GM21786 (cell line): Measurements from ENCODE around the gene PLA2G12B.

Source experiments
- ATAC-seq: cut with Tn5 transposase; IDR thresholded peaks from one replicate; pipeline ENCODE4 v1.9.1; 2021; ENCODE audit not compliant: unreplicated experiment

The PLA2G12B gene

GRCh38 chr10:72895236-72895850 lies 59.3 kb downstream of the PLA2G12B start:
- no peak for ATAC-seq

DNA sequence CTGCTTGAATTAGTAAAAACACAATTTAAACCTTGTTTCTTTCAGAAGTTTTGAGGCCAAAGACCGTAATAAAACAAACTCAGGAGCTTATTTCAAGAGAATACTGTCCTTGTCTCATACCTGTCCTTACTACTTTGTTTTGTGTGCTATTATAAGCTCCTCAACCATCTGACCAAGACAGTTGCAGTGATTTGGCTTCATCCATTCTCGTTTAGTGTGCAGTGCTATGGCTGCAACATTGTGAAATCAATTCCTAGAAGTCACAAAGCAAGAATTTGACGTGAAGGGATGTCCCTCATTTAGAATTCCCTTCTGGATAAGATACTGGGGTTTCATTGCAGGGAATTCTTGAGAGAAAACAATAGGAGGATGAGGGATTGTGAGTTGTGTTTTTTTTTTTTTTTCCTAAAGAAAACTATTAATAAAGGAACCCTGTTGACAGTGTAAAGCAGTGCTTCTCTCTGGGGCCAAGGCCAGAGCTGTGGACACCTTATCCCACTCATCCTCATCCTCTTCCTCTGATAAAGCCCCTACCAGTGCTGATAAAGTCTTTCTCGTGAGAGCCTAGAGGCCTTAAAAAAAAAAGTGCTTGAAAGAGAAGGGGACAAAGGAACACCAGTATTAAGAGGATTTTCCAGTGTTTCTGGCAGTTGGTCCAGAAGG lies 61.3 kb downstream of the PLA2G12B start, which contains the start of gene OIT3:
Gene OIT3 (plus strand): TSS at position 604 of the 663 bp plus-strand sequence. CDS start 60 bp downstream, outside the sequence.
- ATAC-seq, result no peak

GRCh38 chr10:72890086-72890485 lies 64.5 kb downstream of the PLA2G12B start:
- no peak for ATAC-seq

DNA sequence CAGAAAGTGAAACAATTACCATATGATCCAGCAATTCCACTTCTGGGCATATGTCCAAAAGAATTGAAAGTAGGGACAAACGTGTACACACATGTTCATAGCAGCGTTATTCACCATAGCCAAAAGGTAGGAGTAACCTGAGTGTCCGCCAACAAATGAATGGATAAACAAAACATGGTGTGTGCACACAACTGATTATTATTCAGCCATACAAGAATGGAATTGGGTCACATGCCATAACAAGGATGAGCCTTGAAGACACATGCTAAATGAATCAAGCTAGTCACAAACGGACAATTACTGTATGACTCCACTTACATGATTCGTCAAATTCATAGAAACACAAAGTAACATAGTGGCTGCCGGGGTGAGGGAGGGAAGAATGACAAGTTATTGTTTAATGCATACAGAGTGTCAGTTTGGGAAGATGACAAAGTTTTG lies 65.2 kb downstream of the PLA2G12B start:
- no peak for ATAC-seq

DNA sequence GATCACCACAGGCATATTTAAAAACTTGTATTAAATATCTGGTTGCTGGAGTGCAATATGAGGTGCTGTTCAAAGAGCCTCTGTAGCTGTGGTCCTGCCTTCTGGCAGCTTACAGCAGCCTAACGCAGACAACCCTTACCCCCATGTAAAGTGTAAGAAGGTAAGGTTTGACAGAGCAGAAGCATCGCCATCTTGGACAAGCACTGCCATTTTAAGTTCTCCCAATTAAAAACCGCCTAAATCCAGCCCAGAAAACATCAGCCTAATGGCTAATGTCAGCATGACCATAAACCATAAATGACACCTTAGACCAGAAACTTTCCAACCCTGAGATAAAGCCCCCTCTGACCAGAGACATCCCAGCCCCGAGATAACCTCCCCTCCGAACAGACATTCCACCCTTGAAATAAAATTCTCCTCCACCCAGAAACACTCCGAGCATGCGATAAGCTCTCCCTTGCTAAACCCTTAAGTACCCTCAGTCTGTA lies 66.4 kb downstream of the PLA2G12B start:
- ATAC-seq, result no peak

GRCh38 chr10:72887043-72887442 lies 67.6 kb downstream of the PLA2G12B start:
- no peak for ATAC-seq

GRCh38 chr10:72886621-72887020 lies 68.0 kb downstream of the PLA2G12B start:
- ATAC-seq, result no peak

GRCh38 chr10:72885953-72886352 lies 68.7 kb downstream of the PLA2G12B start:
- no peak for ATAC-seq
